HepG2 (cell line): ENCODE results near the gene ALX3. TPM values are rescaled to one million over a fixed set of nuclear protein-coding genes. Genes with fewer than 3 reads are reported as not detected.

Source experiments
- ATAC-seq: fragments of 200-7000 bp; cut with Tn5 transposase; 3 replicates; pipeline ENCODE4 v1.9.1; 2020; ENCODE audit warnings: mild to moderate bottlenecking, moderate library complexity
- BruUV-seq: library from RNA; stranded (reverse); fragments of 400-500 nt; replicated peaks from 2 replicates; lab custom pipeline; 2021; lab: Mats Ljungman, UMichigan
- CTCF ChIA-PET: fragments of 300-600 bp; formaldehyde crosslinking; extraction: SDS; loops from one replicate; lab custom pipeline; 2021; ENCODE audit warnings: low total read pairs, inconsistent platforms, low intra/inter-chr PET ratio; lab: Yijun Ruan, JAX
- POLR2A ChIA-PET: fragments of 350-600 bp; sonication (Branson Sonifier 250); formaldehyde crosslinking; loops from one replicate; lab custom pipeline; 2020; ENCODE audit warnings: antibody characterized with exemption, inconsistent platforms; lab: Yijun Ruan, JAX
- DNase-seq: peaks from one replicate; pipeline ENCODE4 v3.0.0-alpha.2; 2015; ENCODE audit warnings: low spot score
- FAIRE-seq: peaks from 3 replicates; lab custom pipeline; 2011; peaks lifted over from hg19 to GRCh38; lab: Jason Lieb, UNC
- H2AFZ ChIP-seq: one replicate; pipeline ENCODE4 v1.6.1; 2011; ENCODE audit warnings: low read length, inconsistent platforms
- H3K27ac ChIP-seq: fragments of 300-600 bp; 3 replicates; pipeline ENCODE4 v1.8.0; 2011; ENCODE audit warnings: mixed run types, mild to moderate bottlenecking, mixed read lengths, low read length, inconsistent platforms; ENCODE audit not compliant: insufficient read depth; ENCODE audit errors: extremely low read length
- H3K27me3 ChIP-seq, 2 experiments: fragments of 200-600 bp in 1 of 2; 2 replicates in 1 of 2; 3 replicates in 1 of 2; pipeline versions ENCODE4 v1.6.0 to v1.8.0; 2011; ENCODE audit warnings: low read length in 2 of 2, mild to moderate bottlenecking in 2 of 2, moderate library complexity in 2 of 2, inconsistent platforms in 1 of 2; ENCODE audit not compliant: insufficient read depth in 2 of 2, control insufficient read depth in 1 of 2
- H3K36me3 ChIP-seq, 2 experiments: fragments of 200-600 bp in 1 of 2; replicated peaks in 1 of 2; 2 replicates in 1 of 2; 3 replicates in 1 of 2; pipeline versions ENCODE4 v1.5.1 to v1.8.0; 2011; ENCODE audit warnings: low read length in 2 of 2, inconsistent platforms in 1 of 2; ENCODE audit not compliant: insufficient read depth in 2 of 2, control insufficient read depth in 1 of 2
- H3K4me1 ChIP-seq: 2 replicates; pipeline ENCODE4 v1.5.1; 2012; ENCODE audit warnings: low read length, inconsistent platforms; ENCODE audit not compliant: insufficient read depth
- H3K4me2 ChIP-seq: 2 replicates; pipeline ENCODE4 v1.6.0; 2011; ENCODE audit warnings: low read depth, low read length, inconsistent platforms
- H3K4me3 ChIP-seq, 3 experiments: fragments of 200-600 bp in 1 of 3; sonication (generic), shearing (Covaris generic) in 1 of 3; replicated peaks in 1 of 3; 2 replicates each; pipeline ENCODE4 v1.5.1; 2011 to 2016; ENCODE audit warnings: low read length in 3 of 3, inconsistent platforms in 2 of 3, low read depth in 2 of 3, mild to moderate bottlenecking in 2 of 3, control low read depth in 1 of 3, mixed read lengths in 1 of 3; ENCODE audit not compliant: insufficient read depth in 1 of 3
- H3K79me2 ChIP-seq: one replicate; pipeline ENCODE4 v1.6.1; 2011; ENCODE audit warnings: low read length, inconsistent platforms; ENCODE audit not compliant: insufficient read depth
- H3K9ac ChIP-seq: 2 replicates; pipeline ENCODE4 v1.6.0; 2011; ENCODE audit warnings: mild to moderate bottlenecking, low read depth, low read length, inconsistent platforms; ENCODE audit not compliant: insufficient read depth
- H3K9me3 ChIP-seq: 2 replicates; pipeline ENCODE4 v1.5.1; 2012; ENCODE audit warnings: mild to moderate bottlenecking, low read length
- H4K20me1 ChIP-seq: 2 replicates; pipeline ENCODE4 v1.6.0; 2011; ENCODE audit warnings: inconsistent platforms, mild to moderate bottlenecking, low read length, moderate library complexity; ENCODE audit not compliant: insufficient read depth
- CEBPB ChIP-seq: IDR thresholded peaks from 2 replicates; pipeline ENCODE4 v1.6.1; 2011; ENCODE audit warnings: low read depth, low read length, improper control_type of control experiment, borderline replicate concordance
- EP300 ChIP-seq, 3 experiments: sonication (generic) in 1 of 3; formaldehyde crosslinking in 1 of 3; IDR thresholded peaks; 2 replicates each; pipeline versions ENCODE4 v1.5.1 to v1.6.1; 2011 to 2020; ENCODE audit warnings: low read depth in 2 of 3, low read length in 2 of 3, borderline replicate concordance in 1 of 3, improper control_type of control experiment in 1 of 3, mild to moderate bottlenecking in 1 of 3, missing genetic modification reagents in 1 of 3, moderate library complexity in 1 of 3
- MZF1 ChIP-seq: sonication (generic); formaldehyde crosslinking; IDR thresholded peaks from 2 replicates; pipeline ENCODE4 v1.8.1; 2023; ENCODE audit warnings: mild to moderate bottlenecking, missing genetic modification reagents, borderline replicate concordance
- SMARCE1 ChIP-seq: fragments of 450-650 bp; IDR thresholded peaks from 2 replicates; pipeline ENCODE4 v1.6.1; 2017; ENCODE audit warnings: borderline replicate concordance
- SOX6 ChIP-seq, 2 experiments: fragments of 450-650 bp in 1 of 2; sonication (generic) in 1 of 2; formaldehyde crosslinking in 1 of 2; IDR thresholded peaks; 2 replicates each; pipeline versions ENCODE4 v1.4.0 to v1.6.1; 2017 to 2020; ENCODE audit warnings: antibody characterized with exemption in 1 of 2, mild to moderate bottlenecking in 1 of 2, missing genetic modification reagents in 1 of 2
- SSRP1 ChIP-seq: IDR thresholded peaks from 2 replicates; pipeline ENCODE4 v1.6.1; 2016; ENCODE audit warnings: control low read depth
- ZNF18 ChIP-seq: sonication (generic); formaldehyde crosslinking; IDR thresholded peaks from 2 replicates; pipeline ENCODE4 v1.8.0; 2022; ENCODE audit warnings: mild to moderate bottlenecking, missing genetic modification reagents; ENCODE audit not compliant: insufficient replicate concordance
- ZNF326 ChIP-seq: sonication (generic); formaldehyde crosslinking; IDR thresholded peaks from 2 replicates; pipeline ENCODE4 v1.4.0; 2020; ENCODE audit warnings: missing genetic modification reagents, borderline replicate concordance
- ZNF558 ChIP-seq: sonication (generic); formaldehyde crosslinking; IDR thresholded peaks from 2 replicates; pipeline ENCODE4 v1.9.0; 2022; ENCODE audit warnings: mild to moderate bottlenecking, missing genetic modification reagents, borderline replicate concordance
- ZNF660 ChIP-seq: sonication (generic); formaldehyde crosslinking; IDR thresholded peaks from 2 replicates; pipeline ENCODE4 v1.5.1; 2020; ENCODE audit warnings: mild to moderate bottlenecking, low read depth, missing genetic modification reagents, borderline replicate concordance
- WGBS: methylation state at CpG from one replicate; pipeline ENCODE4 v1.1.6; 2017; ENCODE audit warnings: low lambda C conversion rate; 5-methylcytosine and 5-hydroxymethylcytosine counted together
- in situ Hi-C: cut with HindIII; loops from 2 replicates; pipeline ENCODE4 v1.10.0; 2017; ENCODE audit warnings: low pct_unique_long_range_greater_than_20kb; ENCODE audit not compliant: extremely low pct_ligation_motif_present
- intact Hi-C: fragments of 100-400 bp; cut with micrococcal nuclease; formaldehyde crosslinking; loops from one replicate; pipeline ENCODE4 v1.10.0; 2022; ENCODE audit not compliant: unreplicated experiment
- polyA plus RNA-seq, 8 experiments: library from polyadenylated mRNA; depleted of rRNA in 3 of 8; stranded (reverse) in 7 of 8; unstranded in 1 of 8; fragments of >200 nt; fragmentation: Illumina TruSeq in 4 of 8; extraction: Trizol in 4 of 8; gene quantifications; 2 replicates each; pipeline versions ENCODE4 v1.2.1 to v1.2.3, GENCODE V29; 2011 to 2016; ENCODE audit warnings: low read depth in 4 of 8, missing spikeins in 1 of 8, mixed read lengths in 1 of 8; ENCODE audit not compliant: insufficient read depth in 1 of 8
- total RNA-seq, 5 experiments: library from RNA; depleted of rRNA; stranded (reverse); fragments of >200 nt; fragmentation: Illumina TruSeq; extraction: Trizol; gene quantifications; 2 replicates each; pipeline ENCODE4 v1.2.3, GENCODE V29; 2016; ENCODE audit warnings: low read depth in 1 of 5
- TF ChIP-seq, protein P1 (sequence below): IDR thresholded peaks from 2 replicates; pipeline ENCODE4 v1.6.1; 2016
- TF ChIP-seq, protein P2 (sequence below): fragments of 450-650 bp; IDR thresholded peaks from 2 replicates; pipeline ENCODE4 v1.6.1; 2017; ENCODE audit warnings: mild to moderate bottlenecking
- TF ChIP-seq, protein P3 (sequence below): IDR thresholded peaks from 2 replicates; pipeline ENCODE4 v1.6.1; 2016; ENCODE audit warnings: mild to moderate bottlenecking

ALX3 gene
- total and polyA plus RNA-seq, 2 of the 13 experiments (the other 11 are each of a cell fraction or from before 2014, with no cell fraction given), result not detected

DNA sequence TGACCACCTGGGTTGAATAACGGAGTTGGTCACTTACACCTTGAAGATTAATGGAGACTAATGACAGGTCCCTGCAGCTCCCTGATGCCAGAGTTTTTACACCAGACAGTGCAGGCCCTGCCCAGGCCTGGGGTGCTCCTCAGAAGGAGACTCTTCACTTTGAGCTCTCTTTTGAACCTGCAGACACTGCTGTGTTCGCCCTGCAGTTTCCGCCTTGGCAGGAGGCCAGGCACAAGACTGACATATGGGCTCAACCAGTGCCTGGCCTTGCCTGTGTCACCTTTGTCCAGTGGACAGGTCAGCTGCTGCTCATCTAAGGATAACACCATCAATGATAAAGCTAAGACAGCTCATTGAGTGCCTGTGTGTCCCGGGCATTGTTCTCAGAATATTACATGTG lies 30.8 kb downstream of the ALX3 start:
- in situ Hi-C loops (no loop called here), intact Hi-C loops (no loop called here)
- ATAC-seq (no peak), DNase-seq (no peak)
- no peak overlapping the region for H2AFZ ChIP-seq
- H3K4me2 ChIP-seq, result no peak overlapping the region
- H3K4me3 ChIP-seq, result no peak overlapping the region
- H4K20me1 ChIP-seq, result peaks cover 4% of the 10 kb centered on the region; the same call in 1 of the 2 replicates
- H3K27me3 ChIP-seq, result no peaks in the 10 kb centered on the region
- no peaks in the 10 kb centered on the region for H3K9me3 ChIP-seq
- peaks cover 30 to 65% of the 10 kb centered on the region in 2 experiments for H3K36me3 ChIP-seq
- 100% methylated on average over 2 of the region's 4 CpGs for WGBS
- no peak overlapping the region for H3K27ac ChIP-seq
- H3K79me2 ChIP-seq, result peaks cover 25% of the 10 kb centered on the region
- peaks cover 15% of the 10 kb centered on the region for H3K4me1 ChIP-seq
- CTCF ChIA-PET, result no interaction called here
- TF ChIP-seq, protein P1, sequence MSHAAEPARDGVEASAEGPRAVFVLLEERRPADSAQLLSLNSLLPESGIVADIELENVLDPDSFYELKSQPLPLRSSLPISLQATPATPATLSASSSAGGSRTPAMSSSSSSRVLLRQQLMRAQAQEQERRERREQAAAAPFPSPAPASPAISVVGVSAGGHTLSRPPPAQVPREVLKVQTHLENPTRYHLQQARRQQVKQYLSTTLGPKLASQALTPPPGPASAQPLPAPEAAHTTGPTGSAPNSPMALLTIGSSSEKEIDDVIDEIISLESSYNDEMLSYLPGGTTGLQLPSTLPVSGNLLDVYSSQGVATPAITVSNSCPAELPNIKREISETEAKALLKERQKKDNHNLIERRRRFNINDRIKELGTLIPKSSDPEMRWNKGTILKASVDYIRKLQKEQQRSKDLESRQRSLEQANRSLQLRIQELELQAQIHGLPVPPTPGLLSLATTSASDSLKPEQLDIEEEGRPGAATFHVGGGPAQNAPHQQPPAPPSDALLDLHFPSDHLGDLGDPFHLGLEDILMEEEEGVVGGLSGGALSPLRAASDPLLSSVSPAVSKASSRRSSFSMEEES (CRISPR knock-in tag), result no peak
- no peak for TF ChIP-seq MZF1 (CRISPR knock-in tag)
- TF ChIP-seq, protein P2, sequence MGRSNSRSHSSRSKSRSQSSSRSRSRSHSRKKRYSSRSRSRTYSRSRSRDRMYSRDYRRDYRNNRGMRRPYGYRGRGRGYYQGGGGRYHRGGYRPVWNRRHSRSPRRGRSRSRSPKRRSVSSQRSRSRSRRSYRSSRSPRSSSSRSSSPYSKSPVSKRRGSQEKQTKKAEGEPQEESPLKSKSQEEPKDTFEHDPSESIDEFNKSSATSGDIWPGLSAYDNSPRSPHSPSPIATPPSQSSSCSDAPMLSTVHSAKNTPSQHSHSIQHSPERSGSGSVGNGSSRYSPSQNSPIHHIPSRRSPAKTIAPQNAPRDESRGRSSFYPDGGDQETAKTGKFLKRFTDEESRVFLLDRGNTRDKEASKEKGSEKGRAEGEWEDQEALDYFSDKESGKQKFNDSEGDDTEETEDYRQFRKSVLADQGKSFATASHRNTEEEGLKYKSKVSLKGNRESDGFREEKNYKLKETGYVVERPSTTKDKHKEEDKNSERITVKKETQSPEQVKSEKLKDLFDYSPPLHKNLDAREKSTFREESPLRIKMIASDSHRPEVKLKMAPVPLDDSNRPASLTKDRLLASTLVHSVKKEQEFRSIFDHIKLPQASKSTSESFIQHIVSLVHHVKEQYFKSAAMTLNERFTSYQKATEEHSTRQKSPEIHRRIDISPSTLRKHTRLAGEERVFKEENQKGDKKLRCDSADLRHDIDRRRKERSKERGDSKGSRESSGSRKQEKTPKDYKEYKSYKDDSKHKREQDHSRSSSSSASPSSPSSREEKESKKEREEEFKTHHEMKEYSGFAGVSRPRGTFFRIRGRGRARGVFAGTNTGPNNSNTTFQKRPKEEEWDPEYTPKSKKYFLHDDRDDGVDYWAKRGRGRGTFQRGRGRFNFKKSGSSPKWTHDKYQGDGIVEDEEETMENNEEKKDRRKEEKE, result no peak
- TF ChIP-seq ZNF660, result no peak
- TF ChIP-seq SOX6 (IDR thresholded peaks at IDR 0.05), result no peak
- no peak for TF ChIP-seq SOX6 (CRISPR knock-in tag; IDR thresholded peaks at IDR 0.05)
- no peak for TF ChIP-seq SSRP1 (CRISPR knock-in tag)
- TF ChIP-seq, protein P3, sequence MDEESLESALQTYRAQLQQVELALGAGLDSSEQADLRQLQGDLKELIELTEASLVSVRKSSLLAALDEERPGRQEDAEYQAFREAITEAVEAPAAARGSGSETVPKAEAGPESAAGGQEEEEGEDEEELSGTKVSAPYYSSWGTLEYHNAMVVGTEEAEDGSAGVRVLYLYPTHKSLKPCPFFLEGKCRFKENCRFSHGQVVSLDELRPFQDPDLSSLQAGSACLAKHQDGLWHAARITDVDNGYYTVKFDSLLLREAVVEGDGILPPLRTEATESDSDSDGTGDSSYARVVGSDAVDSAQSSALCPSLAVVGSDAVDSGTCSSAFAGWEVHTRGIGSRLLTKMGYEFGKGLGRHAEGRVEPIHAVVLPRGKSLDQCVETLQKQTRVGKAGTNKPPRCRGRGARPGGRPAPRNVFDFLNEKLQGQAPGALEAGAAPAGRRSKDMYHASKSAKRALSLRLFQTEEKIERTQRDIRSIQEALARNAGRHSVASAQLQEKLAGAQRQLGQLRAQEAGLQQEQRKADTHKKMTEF, result no peak
- TF ChIP-seq ZNF326 (CRISPR knock-in tag), result no peak
- no peak for TF ChIP-seq EP300 (IDR thresholded peaks at IDR 0.05; ENCODE audit: low read depth in 2 of 2, low read length in 2 of 2)
- TF ChIP-seq EP300 (CRISPR knock-in tag; IDR thresholded peaks at IDR 0.05; ENCODE audit: borderline replicate concordance), result no peak
- TF ChIP-seq CEBPB, result no peak
- no peak for TF ChIP-seq ZNF558 (CRISPR knock-in tag)
- no peak for TF ChIP-seq SMARCE1
- no peak for TF ChIP-seq ZNF18
- TF ChIP-seq, all 625 proteins: peak for 0
- POLR2A ChIA-PET, result no interaction called here
- no peak for FAIRE-seq
- BruUV-seq, result no TSS peak
- no peak overlapping the region for H3K9ac ChIP-seq
